Activated T-cell treated with anti-CD3 and anti-CD28 coated beads, Interleukin-2, amount 50 U/mL, for 48 hours (primary cell): ENCODE measurements around the gene LOC128125822.

ENCODE experiments used
- DNase-seq, 2 experiments: peaks; one replicate each; pipeline ENCODE4 v3.0.0-alpha.2; 2020

The LOC128125822 gene

DNA sequence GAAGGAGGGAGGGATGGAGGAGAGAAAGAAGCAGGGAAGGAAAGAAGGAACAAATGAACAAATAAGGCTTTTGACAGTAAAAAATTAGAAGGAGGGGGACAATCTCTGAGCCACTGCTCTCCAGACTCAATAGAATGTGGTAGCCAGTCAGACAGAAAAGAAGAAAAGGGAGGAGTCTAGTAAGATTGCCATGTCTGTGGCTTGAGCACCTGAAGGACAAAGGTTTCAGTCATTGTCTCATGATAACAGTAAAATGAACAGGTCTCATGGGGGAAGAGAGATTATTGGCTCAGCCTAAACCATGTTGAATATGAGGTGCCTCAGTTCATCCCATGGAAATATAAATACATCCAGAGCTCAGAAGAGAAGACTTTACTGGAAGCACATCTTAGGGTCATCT lies 14.0 kb upstream of the LOC128125822 start:
- DNase-seq: no peak

DNA sequence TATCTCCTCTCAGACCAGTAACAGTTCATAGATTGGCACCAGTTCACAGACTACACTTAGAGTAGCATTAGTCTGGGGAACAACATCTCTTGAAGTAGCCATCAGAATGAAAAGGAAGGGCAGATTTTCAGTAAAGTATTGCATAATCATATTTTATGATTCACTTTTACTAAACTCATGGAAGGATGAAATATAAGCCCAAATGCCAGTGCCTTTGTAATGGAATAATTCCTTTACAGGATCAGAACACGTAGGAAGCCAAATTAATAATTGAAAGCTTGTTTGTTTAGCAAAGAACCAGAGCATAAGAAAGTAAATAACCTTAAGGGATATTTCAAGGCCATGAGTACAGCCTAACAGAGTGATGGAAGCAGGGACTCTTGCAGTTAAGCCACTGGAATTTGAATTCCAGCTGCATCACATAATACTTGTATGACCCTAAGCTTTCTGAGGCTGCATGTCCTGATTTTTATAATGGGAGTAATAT lies 11.4 kb upstream of the LOC128125822 start:
- no peak for DNase-seq

DNA sequence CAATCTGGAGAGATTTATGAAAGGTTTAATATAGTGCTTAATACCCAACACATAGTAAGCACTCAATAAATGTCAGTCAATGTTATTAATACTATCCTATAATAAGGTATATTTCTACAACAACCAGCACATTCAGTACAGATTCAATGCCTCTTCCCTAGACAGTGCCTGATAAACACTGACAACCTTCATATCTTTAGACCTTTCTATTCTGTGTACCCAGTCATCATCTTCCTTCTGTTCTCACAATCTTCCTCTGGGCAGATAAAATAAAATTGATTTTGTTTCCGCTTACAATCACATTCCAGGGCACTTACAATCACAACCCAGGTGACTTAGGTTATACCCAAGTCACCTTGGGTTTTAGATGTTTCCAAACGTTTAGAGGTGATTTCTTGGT lies 11.0 kb upstream of the LOC128125822 start:
- DNase-seq: no peak

DNA sequence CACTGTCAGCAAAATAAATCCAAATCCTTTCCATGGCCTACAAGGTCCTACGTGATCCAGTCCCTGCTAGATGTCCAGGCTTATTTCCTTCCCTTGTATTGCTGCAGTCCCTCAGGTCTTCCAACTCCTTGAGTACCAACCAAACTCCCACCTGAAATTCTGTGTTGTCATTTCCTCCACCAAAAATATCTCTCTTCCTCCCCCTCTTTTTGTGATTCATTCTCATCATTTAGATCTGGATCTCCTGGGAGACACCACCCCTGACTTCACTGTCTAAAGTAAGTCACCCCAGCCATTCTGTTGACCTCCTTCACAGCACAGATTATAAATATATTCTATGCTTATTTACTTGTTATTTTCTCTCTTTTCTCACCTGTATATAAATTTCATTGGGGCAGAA lies 9.0 kb upstream of the LOC128125822 start:
- no peak for DNase-seq

DNA sequence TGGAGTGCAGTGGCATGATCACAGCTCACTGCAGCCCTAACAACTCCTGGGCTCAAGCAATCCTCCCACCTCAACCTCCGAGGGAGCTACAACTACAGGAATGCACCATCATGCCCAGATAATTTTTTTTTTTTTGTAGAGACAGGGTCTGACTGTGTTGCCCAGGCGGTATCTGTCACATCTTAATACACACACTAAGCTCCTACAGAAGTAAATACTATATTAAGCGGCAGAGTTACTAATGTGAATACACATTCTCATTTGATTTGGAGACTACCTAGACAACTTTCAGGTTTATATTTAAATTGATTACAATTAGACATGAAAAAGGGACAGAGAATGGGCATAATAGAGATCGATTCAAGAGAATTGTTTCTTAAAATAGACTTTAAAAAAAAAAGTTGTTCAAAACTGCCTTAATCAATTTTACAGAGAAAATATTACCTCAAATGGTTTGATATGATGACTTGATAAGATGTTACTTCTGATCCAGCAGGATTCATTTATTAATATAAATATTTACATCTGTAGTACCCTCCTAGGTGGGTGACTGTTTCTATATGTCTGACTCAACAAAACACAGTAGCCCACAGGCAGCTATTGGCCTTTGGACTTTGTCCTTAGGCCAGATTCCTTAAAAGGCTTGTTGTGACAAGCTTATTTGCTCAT lies 7.1 kb upstream of the LOC128125822 start:
- DNase-seq: no peak

DNA sequence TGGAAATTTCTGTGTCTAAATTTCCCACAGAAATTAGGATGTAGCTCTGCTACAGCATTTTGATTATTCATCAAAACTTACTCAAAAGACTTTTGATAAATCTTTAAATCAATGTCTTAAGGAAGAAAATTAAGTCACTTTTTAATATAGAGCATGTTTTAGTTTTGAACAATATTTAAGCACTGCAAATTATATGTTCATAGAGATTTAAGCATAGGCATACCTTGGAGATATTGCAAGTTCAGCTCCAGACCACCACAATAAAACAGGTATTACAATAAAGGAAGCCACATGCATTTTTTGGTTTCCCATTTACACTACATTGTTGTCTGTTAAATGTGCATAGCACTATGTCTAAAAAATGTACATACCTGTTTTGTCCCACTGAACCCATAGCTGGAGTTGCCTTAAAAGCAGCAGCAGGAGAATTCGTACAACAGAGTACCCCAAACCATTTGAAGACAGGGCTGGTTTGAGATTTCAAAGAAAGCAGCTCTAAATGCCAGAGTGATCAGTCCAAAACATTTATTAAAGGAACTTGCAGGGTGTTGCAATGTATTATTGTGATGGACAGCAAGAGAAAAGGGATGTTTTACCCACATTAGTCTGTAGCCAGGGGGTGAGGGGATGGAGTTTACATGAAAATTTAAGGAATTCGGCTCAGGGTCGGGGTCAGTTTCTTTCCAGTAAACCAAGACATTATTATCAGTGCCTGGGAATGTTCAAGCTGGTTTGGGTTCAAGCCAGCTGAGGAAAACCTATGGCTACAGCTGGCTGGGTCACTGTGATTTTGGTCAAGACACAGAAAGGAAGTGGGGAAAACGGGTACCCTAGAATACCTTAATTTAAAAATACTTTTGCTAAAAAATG lies 6.3 kb upstream of the LOC128125822 start:
- DNase-seq: no peak

DNA sequence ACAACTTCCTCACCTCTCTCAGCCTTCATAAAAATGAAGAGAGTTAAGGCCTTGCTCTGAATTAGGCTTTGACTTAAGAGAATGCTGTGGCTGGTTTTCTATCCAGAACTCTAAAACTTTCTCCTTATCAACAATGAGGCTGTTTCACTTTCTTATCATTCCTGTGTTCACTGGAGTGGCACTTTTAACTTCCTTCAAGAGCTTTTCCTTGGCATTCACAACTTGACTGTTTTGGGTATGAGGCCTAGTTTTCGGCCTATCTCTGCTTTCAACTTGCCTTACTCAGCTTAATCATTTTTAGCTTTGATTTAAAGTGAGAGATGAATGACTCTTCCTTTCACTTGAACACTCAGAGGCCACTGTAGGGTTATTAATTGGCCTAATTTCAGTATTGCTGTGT lies 4.3 kb upstream of the LOC128125822 start:
- DNase-seq: no peak

DNA sequence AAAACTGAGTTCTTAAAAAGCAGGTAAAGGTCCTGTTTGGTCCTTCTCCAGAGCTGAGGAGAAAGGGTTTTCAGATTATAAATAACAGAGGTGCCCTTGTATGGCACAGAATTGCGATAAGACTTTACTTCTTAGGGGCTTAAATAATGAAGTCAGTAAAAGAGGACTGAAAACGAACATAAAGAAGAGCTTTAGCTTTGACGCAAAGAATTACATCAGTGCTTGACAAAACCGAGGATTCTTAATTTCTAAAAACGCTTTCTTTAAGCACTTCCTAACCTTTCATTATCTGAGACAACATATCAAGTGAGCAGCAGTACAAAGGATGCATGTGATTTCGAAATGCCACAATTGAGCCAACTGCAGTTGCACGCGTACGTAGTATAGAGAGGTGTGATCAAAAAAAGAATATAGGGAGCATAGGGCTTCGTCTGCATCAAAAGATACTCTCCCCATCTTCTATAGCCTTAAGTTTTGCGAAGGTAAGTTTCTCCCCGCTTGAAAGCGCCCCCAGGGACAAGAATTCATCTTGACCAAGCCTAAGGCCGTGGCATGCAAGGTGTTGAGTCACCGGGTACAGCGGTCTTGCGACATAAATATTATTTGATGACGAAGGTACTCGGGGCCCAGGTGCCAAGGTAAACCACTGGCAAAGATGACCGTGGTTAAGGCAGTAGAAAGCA lies 778 bp upstream of the LOC128125822 start:
- no peak for DNase-seq

DNA sequence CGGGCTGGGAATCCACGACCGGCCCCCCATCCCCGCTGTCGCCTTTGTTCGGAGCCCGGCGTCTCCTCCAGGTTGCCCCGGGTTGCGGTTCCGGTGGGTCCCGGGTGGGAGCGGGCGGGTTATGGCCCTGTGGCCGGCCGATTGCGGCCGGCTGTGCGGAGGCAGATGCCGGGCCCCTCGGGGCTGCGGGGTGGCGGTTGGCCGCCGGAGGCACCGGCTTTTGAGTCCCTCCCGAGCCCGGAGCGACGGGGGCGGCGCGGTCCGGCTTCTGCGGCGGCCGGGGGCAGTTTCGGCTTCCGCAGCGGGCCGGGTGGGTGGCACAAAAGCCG lies 431 bp downstream of the LOC128125822 start:
- no peak for DNase-seq

DNA sequence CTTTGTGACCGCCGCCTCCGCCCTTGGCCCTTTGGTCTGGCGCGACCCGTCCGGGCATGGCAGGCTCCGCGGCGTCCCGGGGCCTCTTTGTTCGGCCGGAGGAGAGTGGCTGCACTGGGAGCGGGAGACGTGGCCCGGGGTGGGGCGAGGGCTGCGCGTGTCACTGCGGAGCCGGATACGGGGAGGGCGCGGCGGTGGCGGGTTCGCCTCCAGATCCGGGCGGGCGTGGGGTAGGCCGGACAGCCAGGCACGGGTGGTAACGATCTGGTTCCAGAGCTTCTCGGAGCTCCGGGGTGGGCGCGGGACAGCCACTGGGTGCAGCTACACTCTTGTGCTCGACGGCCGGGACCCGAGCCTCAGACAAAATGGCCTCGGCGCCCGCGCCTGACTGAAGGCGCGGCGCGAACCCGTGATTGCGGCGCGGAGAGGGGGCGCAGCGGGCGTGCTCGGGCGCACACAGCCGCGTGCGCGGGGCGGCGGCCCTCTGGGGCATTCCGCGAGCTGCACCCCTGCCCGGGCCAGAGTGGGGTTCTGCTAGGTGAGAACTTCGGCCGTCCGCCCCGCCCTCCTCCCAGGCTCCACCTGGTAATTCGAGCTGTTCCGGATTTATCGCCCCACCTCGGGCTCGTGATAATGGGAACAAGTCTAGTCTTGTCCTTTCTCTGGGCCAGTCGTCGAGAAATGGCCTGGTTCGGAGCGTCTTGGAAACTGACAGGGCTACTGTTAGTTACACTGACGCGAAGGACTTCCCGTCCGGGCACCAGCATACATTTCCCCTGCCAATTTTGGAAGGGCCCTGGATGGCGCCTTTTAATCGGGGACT lies 1.0 kb downstream of the LOC128125822 start:
- DNase-seq: peak; percentile 73 to 77

DNA sequence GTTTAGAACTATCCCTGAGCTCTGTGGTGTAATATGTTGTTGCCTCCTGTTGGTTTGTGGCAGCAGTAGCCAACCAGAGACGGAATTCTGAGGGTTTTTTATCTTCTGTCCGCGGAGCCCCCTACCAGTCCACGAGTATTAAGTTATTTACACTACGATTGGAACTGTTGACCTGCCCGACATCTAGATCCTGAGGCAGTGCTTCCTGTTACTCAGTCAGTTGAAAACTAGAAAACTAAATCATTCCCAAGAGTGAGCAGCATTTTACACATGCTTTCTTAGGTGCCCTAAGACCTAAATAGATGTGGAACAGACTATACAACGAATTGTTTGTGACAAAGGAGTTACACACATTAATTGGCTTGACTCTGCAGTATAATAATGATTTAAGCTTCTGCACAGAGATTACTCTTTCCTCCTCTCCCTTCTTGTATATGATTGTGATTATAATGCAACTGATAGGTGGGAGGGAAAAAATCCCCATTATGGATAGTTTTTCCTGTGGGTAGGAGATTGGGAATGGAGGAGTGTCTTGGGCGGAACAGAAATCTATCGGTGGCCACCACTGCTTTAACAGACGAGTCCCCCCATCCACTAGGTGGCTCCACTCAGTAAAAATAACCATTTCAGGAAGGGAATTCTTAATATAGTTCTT lies 1.7 kb downstream of the LOC128125822 start:
- DNase-seq: peak; percentile 34 to 47

DNA sequence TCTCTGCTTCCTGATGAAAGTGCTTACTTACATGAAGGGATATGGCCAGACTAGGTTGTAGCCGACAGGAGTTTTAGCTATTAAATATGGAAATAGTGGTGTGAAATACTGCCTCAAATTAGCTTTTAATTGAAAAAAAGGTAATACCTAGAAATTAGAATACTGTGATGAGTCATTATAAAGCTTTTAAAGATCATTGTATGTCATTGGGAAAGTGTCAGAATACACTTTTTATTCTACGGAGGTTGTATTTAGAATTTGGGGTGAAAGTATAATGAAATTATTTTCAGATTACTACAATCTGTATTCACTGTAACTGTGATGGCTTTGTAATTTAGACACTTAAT lies 2.2 kb downstream of the LOC128125822 start:
- DNase-seq: no peak

DNA sequence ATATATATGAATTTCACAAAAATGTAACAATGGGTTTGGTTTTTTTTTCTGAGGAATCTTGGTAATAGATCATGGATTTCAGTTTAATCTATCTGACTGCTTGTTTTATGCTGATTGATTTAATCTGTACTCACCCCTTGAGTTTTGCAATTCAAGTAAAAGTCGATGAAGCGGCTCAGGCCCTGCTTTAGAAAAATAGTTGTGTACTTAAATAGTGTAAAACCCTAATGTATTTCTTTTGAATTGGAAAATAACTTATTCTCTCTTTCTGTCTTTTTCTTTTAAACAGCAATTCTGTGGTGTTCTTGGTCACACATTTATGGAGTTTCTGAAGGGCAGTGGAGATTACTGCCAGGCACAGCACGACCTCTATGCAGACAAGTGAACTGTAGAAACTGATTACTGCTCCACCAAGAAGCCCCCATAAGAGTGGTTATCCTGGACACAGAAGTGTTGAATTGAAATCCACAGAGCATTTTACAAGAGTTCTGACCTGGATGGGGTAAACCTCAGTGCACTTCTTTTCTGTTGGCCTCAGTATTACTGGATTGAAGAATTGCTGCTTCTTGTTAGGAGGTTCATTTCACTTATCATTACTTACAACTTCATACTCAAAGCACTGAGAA lies 4.0 kb downstream of the LOC128125822 start:
- DNase-seq: no peak

DNA sequence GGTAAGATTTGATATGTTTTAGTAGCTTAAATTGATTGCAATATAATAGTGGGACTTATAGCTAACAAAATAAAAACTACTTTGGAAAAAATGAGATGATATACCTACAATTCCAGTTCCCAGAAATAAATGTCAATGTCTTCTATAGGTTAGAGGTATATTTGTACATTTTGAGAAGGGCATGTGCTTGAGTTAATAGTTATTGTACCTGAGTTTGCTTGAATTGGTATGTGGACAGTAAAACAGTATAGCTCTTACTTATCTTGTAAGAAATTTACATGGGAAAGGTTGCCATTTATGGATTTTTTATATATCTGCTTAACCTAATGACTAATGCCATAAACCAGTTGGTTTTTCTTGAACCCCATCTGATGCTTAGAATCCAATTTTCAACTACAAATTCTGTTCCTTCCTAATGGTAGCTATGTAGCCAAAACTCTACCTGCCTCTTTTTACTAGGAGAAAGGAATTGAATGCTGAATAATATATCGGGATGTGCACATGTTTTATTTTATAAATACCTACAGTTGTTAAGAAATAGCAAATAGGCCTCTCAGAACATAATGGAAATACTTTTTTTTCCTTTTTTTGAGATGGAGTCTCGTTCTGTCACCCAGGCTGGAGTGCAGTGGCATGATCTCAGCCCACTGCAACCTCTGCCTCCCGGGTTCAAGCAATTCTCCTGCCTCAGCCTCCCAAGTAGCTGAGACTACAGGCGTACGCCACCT lies 4.9 kb downstream of the LOC128125822 start:
- no peak for DNase-seq

DNA sequence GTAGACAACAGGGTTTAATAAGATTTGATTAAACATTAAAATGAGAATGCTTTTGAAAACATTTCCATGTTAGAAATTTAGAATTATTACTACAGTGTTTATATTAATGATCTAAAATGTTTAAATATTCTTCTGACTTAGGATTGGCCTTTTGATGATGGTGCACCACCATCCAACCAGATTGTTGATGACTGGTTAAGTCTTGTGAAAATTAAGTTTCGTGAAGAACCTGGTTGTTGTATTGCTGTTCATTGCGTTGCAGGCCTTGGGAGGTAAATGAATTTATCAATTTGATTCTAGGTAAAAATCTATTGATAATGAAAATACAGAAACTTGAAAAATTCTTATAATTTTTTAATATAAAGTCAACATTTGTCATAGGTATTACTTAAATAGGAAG lies 6.5 kb downstream of the LOC128125822 start:
- no peak for DNase-seq

DNA sequence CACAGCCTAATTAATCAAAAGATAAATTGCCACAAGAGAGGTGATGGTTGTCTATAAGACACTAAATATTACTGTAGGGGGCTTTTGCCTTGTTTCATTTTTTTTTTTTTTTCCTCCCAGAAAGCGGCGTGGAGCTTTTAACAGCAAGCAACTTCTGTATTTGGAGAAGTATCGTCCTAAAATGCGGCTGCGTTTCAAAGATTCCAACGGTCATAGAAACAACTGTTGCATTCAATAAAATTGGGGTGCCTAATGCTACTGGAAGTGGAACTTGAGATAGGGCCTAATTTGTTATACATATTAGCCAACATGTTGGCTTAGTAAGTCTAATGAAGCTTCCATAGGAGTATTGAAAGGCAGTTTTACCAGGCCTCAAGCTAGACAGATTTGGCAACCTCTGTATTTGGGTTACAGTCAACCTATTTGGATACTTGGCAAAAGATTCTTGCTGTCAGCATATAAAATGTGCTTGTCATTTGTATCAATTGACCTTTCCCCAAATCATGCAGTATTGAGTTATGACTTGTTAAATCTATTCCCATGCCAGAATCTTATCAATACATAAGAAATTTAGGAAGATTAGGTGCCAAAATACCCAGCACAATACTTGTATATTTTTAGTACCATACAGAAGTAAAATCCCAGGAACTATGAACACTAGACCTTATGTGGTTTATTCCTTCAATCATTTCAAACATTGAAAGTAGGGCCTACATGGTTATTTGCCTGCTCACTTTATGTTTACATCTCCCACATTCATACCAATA lies 7.8 kb downstream of the LOC128125822 start:
- DNase-seq: no peak

DNA sequence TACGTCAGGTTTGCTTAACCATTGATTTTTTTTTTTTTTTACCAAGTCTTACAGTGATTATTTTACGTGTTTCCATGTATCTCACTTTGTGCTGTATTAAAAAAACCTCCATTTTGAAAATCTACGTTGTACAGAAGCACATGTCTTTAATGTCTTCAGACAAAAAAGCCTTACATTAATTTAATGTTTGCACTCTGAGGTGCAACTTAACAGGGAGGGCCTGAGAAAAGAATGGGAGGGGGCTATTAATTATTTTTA lies 8.4 kb downstream of the LOC128125822 start:
- DNase-seq: no peak

DNA sequence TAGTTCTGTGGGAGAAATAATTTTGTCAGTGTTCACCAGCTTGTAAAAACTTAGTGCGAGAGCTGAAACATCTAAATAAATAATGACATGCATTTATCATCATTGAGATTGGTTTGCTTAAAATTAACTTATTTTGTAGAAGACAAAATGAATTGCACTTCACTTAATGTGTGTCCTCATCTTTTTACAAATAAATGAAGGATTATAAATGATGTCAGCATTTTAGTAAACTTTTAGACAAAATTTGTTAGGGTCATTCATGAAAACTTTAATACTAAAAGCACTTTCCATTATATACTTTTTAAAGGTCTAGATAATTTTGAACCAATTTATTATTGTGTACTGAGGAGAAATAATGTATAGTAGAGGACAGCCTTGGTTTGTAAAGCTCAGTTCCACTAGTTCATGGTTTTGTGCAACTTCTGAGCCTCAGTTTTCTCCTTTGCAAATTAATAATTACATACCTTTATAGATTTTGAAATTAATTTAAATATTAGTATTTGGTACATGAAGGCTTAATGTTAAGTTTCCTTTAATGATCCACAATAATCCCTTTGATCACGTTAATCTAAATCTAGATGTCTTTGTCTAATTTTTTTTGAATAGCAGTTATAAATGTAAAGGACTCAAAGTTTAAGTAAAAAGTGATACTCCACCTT lies 9.2 kb downstream of the LOC128125822 start:
- no peak for DNase-seq

DNA sequence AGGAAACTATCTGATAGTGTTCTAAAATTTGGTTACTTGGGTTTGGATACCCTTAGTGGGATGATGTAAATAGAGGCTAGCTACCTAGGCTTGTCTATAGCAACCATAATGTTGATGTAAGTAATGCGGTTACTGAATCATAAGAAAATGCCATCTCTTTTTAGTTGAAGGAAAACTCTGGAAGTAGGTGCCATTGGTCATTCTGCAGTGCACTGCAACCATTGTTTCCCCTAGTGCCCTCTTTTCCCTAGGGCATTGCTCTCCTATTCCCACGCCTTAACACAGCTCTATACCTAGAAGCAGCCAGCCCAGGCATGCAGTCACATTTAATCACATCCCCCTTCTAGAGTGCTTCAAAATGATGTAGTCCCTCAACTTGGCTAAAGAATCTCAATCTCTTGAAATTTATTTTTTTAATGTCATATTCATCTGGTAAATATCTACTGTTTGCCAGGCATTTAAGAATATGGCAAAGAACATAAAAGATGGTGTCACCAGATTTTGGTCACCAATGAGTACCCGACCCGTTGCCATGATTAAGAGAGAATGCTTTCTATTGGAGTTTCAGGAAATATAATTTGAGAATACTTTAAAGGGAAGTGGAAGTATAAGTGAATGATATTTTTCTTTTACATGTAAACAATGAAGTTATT lies 10.4 kb downstream of the LOC128125822 start:
- DNase-seq: no peak

DNA sequence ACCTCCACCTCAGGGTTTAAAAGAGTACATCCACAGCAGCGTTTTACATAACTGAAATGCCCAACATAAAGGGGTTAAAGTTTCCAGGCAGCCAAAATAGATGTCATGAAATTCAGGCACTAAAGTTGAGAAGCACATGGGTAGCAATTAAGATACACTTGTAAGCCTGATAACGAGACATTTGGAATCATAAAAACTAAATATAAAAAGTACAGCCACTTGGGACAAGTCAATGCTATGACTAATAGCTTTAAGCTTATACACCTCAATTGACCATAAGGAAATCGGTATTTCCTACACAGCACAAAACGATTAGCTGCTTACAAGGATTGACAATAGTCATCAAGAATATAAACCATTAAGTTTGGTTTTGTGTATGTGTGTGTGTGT lies 11.8 kb downstream of the LOC128125822 start:
- DNase-seq: no peak
